H9 (cell line): Measurements from ENCODE around the gene FXYD3. TPM values are rescaled to one million over a fixed set of nuclear protein-coding genes. Genes with fewer than 3 reads are reported as not detected.

Experiments
- DNase-seq: peaks from one replicate; pipeline ENCODE4 v3.0.0-alpha.2; 2017
- H2AFZ ChIP-seq: one replicate; pipeline ENCODE4 v1.6.1; 2013; ENCODE audit warnings: mild to moderate bottlenecking, low read length, control low read depth, moderate library complexity
- H2AK5ac ChIP-seq: 2 replicates; pipeline ENCODE4 v1.6.1; 2013; ENCODE audit warnings: low read length, control low read depth, mixed read lengths; ENCODE audit not compliant: insufficient read length
- H2BK120ac ChIP-seq: one replicate; pipeline ENCODE4 v1.6.1; 2013; ENCODE audit warnings: low read depth, mild to moderate bottlenecking, low read length, control low read depth, inconsistent platforms; ENCODE audit not compliant: poor library complexity, severe bottlenecking
- H2BK12ac ChIP-seq: 2 replicates; pipeline ENCODE4 v1.6.1; 2013; ENCODE audit warnings: low read length, control low read depth, mixed read lengths, low read depth; ENCODE audit not compliant: insufficient read length
- H2BK15ac ChIP-seq: 2 replicates; pipeline ENCODE4 v1.6.1; 2013; ENCODE audit warnings: low read depth, low read length, control low read depth
- H2BK20ac ChIP-seq: one replicate; pipeline ENCODE4 v1.6.1; 2013; ENCODE audit warnings: low read depth, mild to moderate bottlenecking, low read length, control low read depth, inconsistent platforms; ENCODE audit not compliant: poor library complexity, severe bottlenecking
- H2BK5ac ChIP-seq: 2 replicates; pipeline ENCODE4 v1.6.1; 2013; ENCODE audit warnings: low read length, control low read depth, mixed read lengths; ENCODE audit not compliant: insufficient read length
- H3K14ac ChIP-seq: 2 replicates; pipeline ENCODE4 v1.6.1; 2013; ENCODE audit warnings: low read length, control low read depth; ENCODE audit not compliant: insufficient read depth
- H3K18ac ChIP-seq: 2 replicates; pipeline ENCODE4 v1.6.1; 2013; ENCODE audit warnings: low read depth, mild to moderate bottlenecking, mixed read lengths, low read length, control low read depth; ENCODE audit not compliant: insufficient read length
- H3K23ac ChIP-seq: 2 replicates; pipeline ENCODE4 v1.6.1; 2013; ENCODE audit warnings: low read length, control low read depth, mixed read lengths, low read depth; ENCODE audit not compliant: insufficient read length
- H3K23me2 ChIP-seq: 2 replicates; pipeline ENCODE4 v1.6.1; 2013; ENCODE audit warnings: low read depth, mild to moderate bottlenecking, mixed read lengths, low read length, control low read depth; ENCODE audit not compliant: insufficient read length, poor library complexity, severe bottlenecking
- H3K27ac ChIP-seq: 2 replicates; pipeline ENCODE4 v1.5.1; 2013; ENCODE audit warnings: low read length, control low read depth, mixed read lengths, low read depth; ENCODE audit not compliant: insufficient read length
- H3K27me3 ChIP-seq: 2 replicates; pipeline ENCODE4 v1.6.1; 2013; ENCODE audit warnings: low read length, control low read depth, inconsistent platforms; ENCODE audit not compliant: insufficient read depth
- H3K4ac ChIP-seq: 2 replicates; pipeline ENCODE4 v1.6.1; 2013; ENCODE audit warnings: low read depth, mild to moderate bottlenecking, control low read depth, inconsistent platforms, low read length, moderate library complexity
- H3K4me1 ChIP-seq: 2 replicates; pipeline ENCODE4 v1.6.1; 2013; ENCODE audit warnings: low read length, control low read depth, inconsistent platforms; ENCODE audit not compliant: insufficient read depth
- H3K4me2 ChIP-seq: 2 replicates; pipeline ENCODE4 v1.6.1; 2013; ENCODE audit warnings: low read length, control low read depth, mixed read lengths; ENCODE audit not compliant: insufficient read length, insufficient read depth
- H3K56ac ChIP-seq: 2 replicates; pipeline ENCODE4 v1.6.1; 2013; ENCODE audit warnings: low read depth, mild to moderate bottlenecking, mixed read lengths, low read length, control low read depth; ENCODE audit not compliant: insufficient read length
- H3K79me1 ChIP-seq: 2 replicates; pipeline ENCODE4 v1.6.1; 2013; ENCODE audit warnings: low read depth, mild to moderate bottlenecking, moderate library complexity, low read length, control low read depth, inconsistent platforms; ENCODE audit not compliant: insufficient read depth, poor library complexity, severe bottlenecking
- H3K79me2 ChIP-seq: 2 replicates; pipeline ENCODE4 v1.6.1; 2013; ENCODE audit warnings: low read length, control low read depth, inconsistent platforms; ENCODE audit not compliant: insufficient read depth
- H3K9ac ChIP-seq: 2 replicates; pipeline ENCODE4 v1.6.1; 2013; ENCODE audit warnings: low read length, control low read depth, mixed read lengths; ENCODE audit not compliant: insufficient read length; ENCODE audit errors: extremely low read depth
- H3K9me3 ChIP-seq: one replicate; pipeline ENCODE4 v1.6.1; 2013; ENCODE audit warnings: low read depth, low read length, inconsistent platforms; ENCODE audit not compliant: control insufficient read depth
- H3T11ph ChIP-seq: one replicate; pipeline ENCODE4 v1.6.1; 2013; ENCODE audit warnings: mild to moderate bottlenecking, low read length, control low read depth, inconsistent platforms
- H4K20me1 ChIP-seq: one replicate; pipeline ENCODE4 v1.6.1; 2013; ENCODE audit not compliant: control insufficient read depth, insufficient read length, insufficient read depth
- H4K5ac ChIP-seq: 2 replicates; pipeline ENCODE4 v1.6.1; 2013; ENCODE audit warnings: low read depth, mild to moderate bottlenecking, mixed read lengths, low read length, control low read depth; ENCODE audit not compliant: insufficient read length
- H4K8ac ChIP-seq: replicated peaks from 2 replicates; pipeline ENCODE4 v1.6.1; 2013; ENCODE audit warnings: low read length, control low read depth, mixed read lengths, low read depth; ENCODE audit not compliant: insufficient read length
- H4K91ac ChIP-seq: 2 replicates; pipeline ENCODE4 v1.6.1; 2013; ENCODE audit warnings: low read depth, mild to moderate bottlenecking, moderate library complexity, mixed read lengths, low read length, control low read depth; ENCODE audit not compliant: insufficient read length
- H3K27ac Mint-ChIP-seq, 3 experiments: 2 replicates in 2 of 3; 3 replicates in 1 of 3; pipeline ENCODE4 v1.8.0; 2020 to 2021; ENCODE audit warnings: mixed read lengths in 3 of 3, mild to moderate bottlenecking in 1 of 3, moderate library complexity in 1 of 3
- H3K27me3 Mint-ChIP-seq: 2 replicates; pipeline ENCODE4 v1.8.0; 2021; ENCODE audit warnings: low read depth, mild to moderate bottlenecking, moderate library complexity, mixed read lengths
- H3K36me3 Mint-ChIP-seq, 3 experiments: 2 replicates in 2 of 3; 3 replicates in 1 of 3; pipeline ENCODE4 v1.8.0; 2020 to 2021; ENCODE audit warnings: low read depth in 3 of 3, mixed read lengths in 3 of 3; ENCODE audit not compliant: insufficient read depth in 1 of 3
- H3K4me1 Mint-ChIP-seq, 2 experiments: 2 replicates each; pipeline ENCODE4 v1.8.0; 2020; ENCODE audit warnings: mixed read lengths in 2 of 2
- H3K4me3 Mint-ChIP-seq, 2 experiments: 2 replicates in 1 of 2; 3 replicates in 1 of 2; pipeline ENCODE4 v1.8.0; 2020 to 2021; ENCODE audit warnings: mild to moderate bottlenecking in 2 of 2, mixed read lengths in 2 of 2, moderate library complexity in 1 of 2
- H3K9me3 Mint-ChIP-seq, 2 experiments: 2 replicates in 1 of 2; 3 replicates in 1 of 2; pipeline ENCODE4 v1.8.0; 2020; ENCODE audit warnings: mild to moderate bottlenecking in 2 of 2, mixed read lengths in 2 of 2, moderate library complexity in 1 of 2
- WGBS: extraction: QIAGEN DNeasy Blood & Tissue Kit; methylation state at CpG from one replicate; pipeline ENCODE4 v1.1.7; 2013; ENCODE audit warnings: missing lambda C conversion rate, low lambda C conversion rate, mixed read lengths; ENCODE audit not compliant: insufficient read length; ENCODE audit errors: extremely low coverage; 5-methylcytosine and 5-hydroxymethylcytosine counted together
- total RNA-seq: library from RNA; stranded (reverse); gene quantifications from 2 replicates; pipeline ENCODE4 v1.2.1, GENCODE V29; 2021
- TF ChIP-seq, protein P1 (sequence below): fragments of 200-600 bp; sonication (generic); conservative IDR thresholded peaks from 3 replicates; pipeline ENCODE4 v1.8.0; 2021; ENCODE audit warnings: antibody characterized with exemption, mild to moderate bottlenecking

Gene FXYD3
- total RNA-seq, 1 experiment from 2014 or later: 1.5 TPM

DNA sequence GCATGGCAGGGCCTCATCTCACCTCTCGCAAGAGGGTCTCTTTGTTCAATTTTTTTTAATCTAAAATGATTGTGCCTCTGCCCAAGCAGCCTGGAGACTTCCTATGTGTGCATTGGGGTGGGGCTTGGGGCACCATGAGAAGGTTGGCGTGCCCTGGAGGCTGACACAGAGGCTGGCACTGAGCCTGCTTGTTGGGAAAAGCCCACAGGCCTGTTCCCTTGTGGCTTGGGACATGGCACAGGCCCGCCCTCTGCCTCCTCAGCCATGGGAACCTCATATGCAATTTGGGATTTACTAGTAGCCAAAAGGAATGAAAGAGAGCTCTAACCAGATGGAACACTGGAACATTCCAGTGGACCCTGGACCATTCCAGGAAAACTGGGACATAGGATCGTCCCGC is 8.0 kb downstream of the FXYD3 start:
- Histone ChIP-seq H2BK12ac (no peak overlapping the region), H2BK120ac (no peak overlapping the region), H3K56ac (no peak overlapping the region), H3K9me3 (no peaks in the 10 kb centered on the region), H3K4ac (no peak overlapping the region), H2BK15ac (no peak overlapping the region), H3K79me1 (no peaks in the 10 kb centered on the region), H2AK5ac (no peak overlapping the region), H3K27me3 (no peaks in the 10 kb centered on the region), H2BK20ac (no peak overlapping the region), H4K20me1 (no peaks in the 10 kb centered on the region), H3K27ac (no peak overlapping the region), H3K4me2 (no peak overlapping the region), H3K14ac (0 out of 2 replicates have a peak overlapping the region, but pooled peaks have one; percentile 20), H4K91ac (no peak overlapping the region), H3T11ph (no peak overlapping the region), H2AFZ (no peak overlapping the region), H3K79me2 (no peaks in the 10 kb centered on the region), H2BK5ac (no peak overlapping the region), H4K5ac (no peak overlapping the region), H3K18ac (no peak overlapping the region), H4K8ac (no peak overlapping the region), H3K23me2 (no peaks in the 10 kb centered on the region), H3K23ac (no peak overlapping the region), H3K9ac (no peak overlapping the region), H3K4me1 (no peaks in the 10 kb centered on the region; the same call in 1 of the 2 replicates)
- H3K27ac Mint-ChIP-seq: peak overlapping the region in 1 of 3 experiments; percentile 27; a peak in 1 of 7 replicates
- H3K4me3 Mint-ChIP-seq: no peak overlapping the region; a peak in 1 of 5 replicates
- TF ChIP-seq, protein P1, sequence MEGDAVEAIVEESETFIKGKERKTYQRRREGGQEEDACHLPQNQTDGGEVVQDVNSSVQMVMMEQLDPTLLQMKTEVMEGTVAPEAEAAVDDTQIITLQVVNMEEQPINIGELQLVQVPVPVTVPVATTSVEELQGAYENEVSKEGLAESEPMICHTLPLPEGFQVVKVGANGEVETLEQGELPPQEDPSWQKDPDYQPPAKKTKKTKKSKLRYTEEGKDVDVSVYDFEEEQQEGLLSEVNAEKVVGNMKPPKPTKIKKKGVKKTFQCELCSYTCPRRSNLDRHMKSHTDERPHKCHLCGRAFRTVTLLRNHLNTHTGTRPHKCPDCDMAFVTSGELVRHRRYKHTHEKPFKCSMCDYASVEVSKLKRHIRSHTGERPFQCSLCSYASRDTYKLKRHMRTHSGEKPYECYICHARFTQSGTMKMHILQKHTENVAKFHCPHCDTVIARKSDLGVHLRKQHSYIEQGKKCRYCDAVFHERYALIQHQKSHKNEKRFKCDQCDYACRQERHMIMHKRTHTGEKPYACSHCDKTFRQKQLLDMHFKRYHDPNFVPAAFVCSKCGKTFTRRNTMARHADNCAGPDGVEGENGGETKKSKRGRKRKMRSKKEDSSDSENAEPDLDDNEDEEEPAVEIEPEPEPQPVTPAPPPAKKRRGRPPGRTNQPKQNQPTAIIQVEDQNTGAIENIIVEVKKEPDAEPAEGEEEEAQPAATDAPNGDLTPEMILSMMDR: no peak
- no peaks in the 10 kb centered on the region for H3K9me3 Mint-ChIP-seq
- peaks cover 31 to 34% of the 10 kb centered on the region in 2 experiments for H3K4me1 Mint-ChIP-seq
- peaks cover 3% of the 10 kb centered on the region for H3K27me3 Mint-ChIP-seq
- DNase-seq: no peak
- H3K36me3 Mint-ChIP-seq: no peaks in the 10 kb centered on the region
- no CpG with 5 or more reads among the region's 5 CpGs for WGBS
